Activated naive CD8-positive, alpha-beta T cell treated with anti-CD3 and anti-CD28 coated beads, Interleukin-2, amount 50 U/mL, for 16 hours (primary cell): Measurements from ENCODE around the gene SMC5.
"Not testable (repeated sequence)": the region's sequence is repeated elsewhere in the genome, so short reads cannot be mapped to it uniquely, and the experiment has no call there.

Source experiments
- DNase-seq: peaks from one replicate; pipeline ENCODE4 v3.0.0-alpha.2; 2020; ENCODE audit warnings: low read depth, low spot score

SMC5 gene

GRCh38 chr9:70258692-70259511, at the start of gene SMC5:
TSS of gene SMC5 (plus strand) at chr9:70258978. CDS start at chr9:70259079, 101 bp downstream.
- DNase-seq = peak; percentile 67

GRCh38 chr9:70217029-70217428, 41.7 kb upstream of the SMC5 start:
- no peak for DNase-seq

GRCh38 chr9:70218767-70219166, 40.0 kb upstream of the SMC5 start:
- DNase-seq = no peak

GRCh38 chr9:70220216-70220615, 38.6 kb upstream of the SMC5 start:
- DNase-seq = no peak

- DNase-seq = no peak
These were observed 36.4 kb upstream of the SMC5 start for GRCh38 chr9:70222354-70222753.

- DNase-seq = no peak
These were observed 30.7 kb upstream of the SMC5 start for GRCh38 chr9:70228118-70228517.

- no peak for DNase-seq
These were observed 30.2 kb upstream of the SMC5 start for GRCh38 chr9:70228611-70229010.

- no peak for DNase-seq
These were observed 29.8 kb upstream of the SMC5 start for GRCh38 chr9:70229026-70229425.

GRCh38 chr9:70229579-70229978, 29.2 kb upstream of the SMC5 start:
- DNase-seq = no peak

- no peak for DNase-seq
These were observed 26.3 kb upstream of the SMC5 start for GRCh38 chr9:70232476-70232875.

GRCh38 chr9:70234208-70234607, 24.6 kb upstream of the SMC5 start:
- not testable (repeated sequence) for DNase-seq

- not testable (repeated sequence) for DNase-seq
These were observed 12.8 kb upstream of the SMC5 start for GRCh38 chr9:70245952-70246351.

GRCh38 chr9:70250221-70250620, 8.6 kb upstream of the SMC5 start:
- DNase-seq = no peak

- no peak for DNase-seq
These were observed 3.3 kb upstream of the SMC5 start for GRCh38 chr9:70255486-70255885.

- no peak for DNase-seq
These were observed 2.6 kb upstream of the SMC5 start for GRCh38 chr9:70256123-70256551.

GRCh38 chr9:70257502-70257901, 1.3 kb upstream of the SMC5 start:
- DNase-seq = no peak

- DNase-seq = no peak
These were observed 637 bp upstream of the SMC5 start for GRCh38 chr9:70257991-70258691.

GRCh38 chr9:70259512-70259802, 679 bp downstream of the SMC5 start:
- DNase-seq = no peak

GRCh38 chr9:70260007-70260443, 1.2 kb downstream of the SMC5 start:
- no peak for DNase-seq

- DNase-seq = no peak
These were observed 1.8 kb downstream of the SMC5 start for GRCh38 chr9:70260606-70261005.

- DNase-seq = no peak
These were observed 2.5 kb downstream of the SMC5 start for GRCh38 chr9:70261131-70261870.

GRCh38 chr9:70262366-70262765, 3.6 kb downstream of the SMC5 start:
- DNase-seq = no peak
